Astrocyte (in vitro differentiated cells and primary cell): ENCODE results near the gene UBE2E2. TPM values are rescaled to one million over a fixed set of nuclear protein-coding genes. Genes with fewer than 3 reads are reported as not detected.

Source experiments
- DNase-seq: peaks from one replicate; pipeline ENCODE4 v3.0.0-alpha.2; 2010; ENCODE audit warnings: low read depth
- FAIRE-seq: peaks from 2 replicates; lab custom pipeline; 2011; peaks lifted over from hg19 to GRCh38; lab: Jason Lieb, UNC
- H2AFZ ChIP-seq: 2 replicates; pipeline ENCODE4 v1.6.0; 2012; ENCODE audit warnings: low read depth, low read length, inconsistent platforms
- H3K27ac ChIP-seq: 2 replicates; pipeline ENCODE4 v1.5.1; 2011; ENCODE audit warnings: low read depth, low read length, inconsistent platforms
- H3K27me3 ChIP-seq: 2 replicates; pipeline ENCODE4 v1.6.0; 2011; ENCODE audit warnings: low read length, inconsistent platforms; ENCODE audit not compliant: insufficient read depth
- H3K36me3 ChIP-seq: 2 replicates; pipeline ENCODE4 v1.5.1; 2011; ENCODE audit warnings: low read length, inconsistent platforms; ENCODE audit not compliant: insufficient read depth
- H3K4me1 ChIP-seq: 2 replicates; pipeline ENCODE4 v1.5.1; 2011; ENCODE audit warnings: low read length, inconsistent platforms; ENCODE audit not compliant: insufficient read depth
- H3K4me2 ChIP-seq: 2 replicates; pipeline ENCODE4 v1.6.0; 2012; ENCODE audit warnings: low read length, inconsistent platforms
- H3K4me3 ChIP-seq: 2 replicates; pipeline ENCODE4 v1.5.1; 2011; ENCODE audit warnings: low read depth, mild to moderate bottlenecking, low read length, inconsistent platforms; ENCODE audit not compliant: insufficient read depth
- H3K79me2 ChIP-seq: 2 replicates; pipeline ENCODE4 v1.6.0; 2012; ENCODE audit warnings: mild to moderate bottlenecking, low read length, inconsistent platforms; ENCODE audit not compliant: insufficient read depth
- H3K9ac ChIP-seq: 2 replicates; pipeline ENCODE4 v1.6.0; 2012; ENCODE audit warnings: mild to moderate bottlenecking, low read length, inconsistent platforms
- H3K9me3 ChIP-seq: 2 replicates; pipeline ENCODE4 v1.5.1; 2012; ENCODE audit warnings: low read depth, mild to moderate bottlenecking, low read length, inconsistent platforms; ENCODE audit not compliant: insufficient read depth
- H4K20me1 ChIP-seq: 2 replicates; pipeline ENCODE4 v1.6.0; 2012; ENCODE audit warnings: low read length, inconsistent platforms; ENCODE audit not compliant: insufficient read depth
- H3K27ac Mint-ChIP-seq: one replicate; pipeline ENCODE4 v1.8.0; 2021; ENCODE audit warnings: mild to moderate bottlenecking, mixed read lengths; ENCODE audit not compliant: unreplicated experiment
- H3K27me3 Mint-ChIP-seq: one replicate; pipeline ENCODE4 v1.8.0; 2021; ENCODE audit warnings: low read depth, mixed read lengths; ENCODE audit not compliant: unreplicated experiment
- H3K36me3 Mint-ChIP-seq: one replicate; pipeline ENCODE4 v1.8.0; 2021; ENCODE audit warnings: low read depth, mixed read lengths; ENCODE audit not compliant: unreplicated experiment
- H3K4me1 Mint-ChIP-seq: one replicate; pipeline ENCODE4 v1.8.0; 2021; ENCODE audit warnings: low read depth, mixed read lengths; ENCODE audit not compliant: unreplicated experiment
- H3K4me3 Mint-ChIP-seq: one replicate; pipeline ENCODE4 v1.8.0; 2021; ENCODE audit warnings: mild to moderate bottlenecking, moderate library complexity, mixed read lengths; ENCODE audit not compliant: unreplicated experiment
- H3K9me3 Mint-ChIP-seq: one replicate; pipeline ENCODE4 v1.8.0; 2021; ENCODE audit warnings: mild to moderate bottlenecking, mixed read lengths; ENCODE audit not compliant: unreplicated experiment
- EZH2 ChIP-seq: IDR thresholded peaks from 2 replicates; pipeline ENCODE4 v1.6.1; 2012; ENCODE audit warnings: mild to moderate bottlenecking, low read length, inconsistent platforms; ENCODE audit not compliant: insufficient read depth
- total RNA-seq: library from RNA; stranded (reverse); gene quantifications from 2 replicates; pipeline ENCODE4 v1.2.1, GENCODE V29; 2021
- TF ChIP-seq, protein P1 (sequence below): IDR thresholded peaks from 2 replicates; pipeline ENCODE4 v1.5.1; 2011; ENCODE audit warnings: low read depth, mild to moderate bottlenecking, inconsistent platforms, low read length, moderate library complexity; ENCODE audit not compliant: insufficient read depth

Gene UBE2E2
- total RNA-seq, 1 donor from 2014 or later, result 89.8 TPM

DNA sequence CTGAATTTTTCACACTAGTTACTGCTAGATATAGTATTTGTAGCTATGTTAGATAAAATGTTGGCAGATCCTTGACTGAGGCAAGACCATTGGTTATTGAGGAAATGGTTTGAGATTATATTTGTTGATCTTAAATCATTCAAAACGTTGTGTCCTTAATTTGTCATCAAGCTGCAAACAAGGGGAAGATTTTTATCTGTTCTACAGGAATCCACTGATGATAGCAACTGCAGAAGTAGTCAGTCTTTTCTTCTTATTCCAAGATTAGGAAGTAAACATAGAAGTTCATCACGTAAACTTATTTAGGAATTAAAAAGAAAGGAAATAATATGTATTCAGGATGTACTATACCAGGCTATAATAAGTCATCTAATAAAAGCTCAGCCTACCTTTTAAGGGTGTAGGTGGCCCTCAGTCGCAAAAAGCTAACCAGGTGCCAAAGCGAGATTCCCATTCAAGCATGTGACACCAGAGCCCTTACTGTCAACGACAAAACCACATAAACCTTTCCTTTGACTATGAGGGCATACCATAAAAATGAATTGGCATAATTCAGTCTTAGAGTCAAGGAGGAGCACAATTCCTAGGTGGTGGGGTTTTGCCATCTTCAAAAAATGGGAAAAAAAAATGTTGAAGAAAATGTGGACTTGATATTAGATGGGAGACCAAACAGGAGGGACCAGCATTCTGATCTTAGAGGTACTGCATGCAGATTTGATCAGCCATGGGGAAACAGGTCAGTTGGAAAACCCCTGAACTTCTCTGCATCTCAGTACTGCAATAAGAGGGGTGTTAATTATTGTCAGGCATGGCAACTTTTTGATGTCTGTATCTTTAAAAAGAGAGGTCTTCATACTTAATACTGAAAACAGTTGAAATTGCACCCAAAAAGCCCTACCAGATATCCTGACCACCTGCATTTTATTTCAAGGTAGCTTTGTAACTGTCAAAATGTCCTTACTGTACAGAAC, 390.1 kb downstream of the UBE2E2 start:
- Histone ChIP-seq H3K9ac (no peak overlapping the region), H3K4me3 (no peak overlapping the region), H3K4me2 (no peak overlapping the region), H3K9me3 (peaks cover 5% of the 10 kb centered on the region), H3K36me3 (no peaks in the 10 kb centered on the region), H3K4me1 (no peaks in the 10 kb centered on the region), H3K79me2 (no peaks in the 10 kb centered on the region), H4K20me1 (no peaks in the 10 kb centered on the region), H3K27ac (no peak overlapping the region), H2AFZ (no peak overlapping the region), H3K27me3 (no peaks in the 10 kb centered on the region)
- H3K27me3 Mint-ChIP-seq, result no peaks in the 10 kb centered on the region
- no peak overlapping the region for H3K4me3 Mint-ChIP-seq
- DNase-seq, result no peak
- no peak for FAIRE-seq
- no peaks in the 10 kb centered on the region for H3K9me3 Mint-ChIP-seq
- TF ChIP-seq, protein P1, sequence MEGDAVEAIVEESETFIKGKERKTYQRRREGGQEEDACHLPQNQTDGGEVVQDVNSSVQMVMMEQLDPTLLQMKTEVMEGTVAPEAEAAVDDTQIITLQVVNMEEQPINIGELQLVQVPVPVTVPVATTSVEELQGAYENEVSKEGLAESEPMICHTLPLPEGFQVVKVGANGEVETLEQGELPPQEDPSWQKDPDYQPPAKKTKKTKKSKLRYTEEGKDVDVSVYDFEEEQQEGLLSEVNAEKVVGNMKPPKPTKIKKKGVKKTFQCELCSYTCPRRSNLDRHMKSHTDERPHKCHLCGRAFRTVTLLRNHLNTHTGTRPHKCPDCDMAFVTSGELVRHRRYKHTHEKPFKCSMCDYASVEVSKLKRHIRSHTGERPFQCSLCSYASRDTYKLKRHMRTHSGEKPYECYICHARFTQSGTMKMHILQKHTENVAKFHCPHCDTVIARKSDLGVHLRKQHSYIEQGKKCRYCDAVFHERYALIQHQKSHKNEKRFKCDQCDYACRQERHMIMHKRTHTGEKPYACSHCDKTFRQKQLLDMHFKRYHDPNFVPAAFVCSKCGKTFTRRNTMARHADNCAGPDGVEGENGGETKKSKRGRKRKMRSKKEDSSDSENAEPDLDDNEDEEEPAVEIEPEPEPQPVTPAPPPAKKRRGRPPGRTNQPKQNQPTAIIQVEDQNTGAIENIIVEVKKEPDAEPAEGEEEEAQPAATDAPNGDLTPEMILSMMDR, result no peak
- TF ChIP-seq EZH2, result no peak
- peaks cover 10% of the 10 kb centered on the region for H3K36me3 Mint-ChIP-seq
- no peak overlapping the region for H3K27ac Mint-ChIP-seq
- H3K4me1 Mint-ChIP-seq, result no peaks in the 10 kb centered on the region

DNA sequence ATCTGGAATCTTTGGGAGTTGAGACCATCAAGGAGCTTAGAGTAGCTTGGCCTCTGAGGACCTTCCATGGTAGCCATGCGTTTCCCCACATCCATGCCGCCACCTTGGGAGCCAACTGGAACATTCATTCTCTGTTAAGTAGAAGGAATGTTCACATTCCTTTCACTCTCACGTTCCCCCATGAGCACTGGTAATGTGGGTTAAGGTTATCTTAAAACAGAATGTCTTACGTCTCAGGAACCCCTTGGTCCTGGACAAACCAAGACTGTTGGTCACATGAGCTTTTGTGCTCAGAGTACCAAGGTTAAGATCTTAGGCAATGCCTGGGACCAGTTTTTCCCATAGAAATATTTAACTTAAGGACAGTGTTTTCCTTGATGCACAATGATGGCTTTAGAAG, 390.9 kb downstream of the UBE2E2 start:
- H3K4me3 ChIP-seq, result no peak overlapping the region
- DNase-seq (peak; percentile 16), FAIRE-seq (no peak)
- H3K9ac ChIP-seq, result no peak overlapping the region
- H4K20me1 ChIP-seq, result no peaks in the 10 kb centered on the region
- no peaks in the 10 kb centered on the region for H3K27me3 Mint-ChIP-seq
- H3K79me2 ChIP-seq, result no peaks in the 10 kb centered on the region
- H3K9me3 Mint-ChIP-seq, result no peaks in the 10 kb centered on the region
- H3K4me3 Mint-ChIP-seq, result no peak overlapping the region
- no peaks in the 10 kb centered on the region for H3K4me1 ChIP-seq
- H3K27ac ChIP-seq, result no peak overlapping the region
- peaks cover 5% of the 10 kb centered on the region for H3K9me3 ChIP-seq
- H2AFZ ChIP-seq, result no peak overlapping the region
- TF ChIP-seq EZH2, result no peak
- TF ChIP-seq, protein P1, result no peak
- H3K27ac Mint-ChIP-seq, result no peak overlapping the region
- H3K36me3 ChIP-seq, result no peaks in the 10 kb centered on the region
- H3K27me3 ChIP-seq, result no peaks in the 10 kb centered on the region
- H3K36me3 Mint-ChIP-seq, result peaks cover 12% of the 10 kb centered on the region
- no peak overlapping the region for H3K4me2 ChIP-seq
- peaks cover 2% of the 10 kb centered on the region for H3K4me1 Mint-ChIP-seq
